Thyroid gland (tissue), 4 donors: ENCODE results near the gene AGPAT2.

Experiments
- CTCF ChIP-seq, 6 experiments: fragments of 200-600 bp in 3 of 6; fragments of 450-650 bp in 3 of 6; sonication (generic) in 3 of 6; IDR thresholded peaks; one replicate each; pipeline ENCODE4 v1.5.1; 2016 to 2019; ENCODE audit warnings: antibody characterized with exemption in 6 of 6, mild to moderate bottlenecking in 2 of 6, inconsistent platforms in 1 of 6, moderate library complexity in 1 of 6
- POLR2A ChIP-seq, 2 donors: fragments of 450-650 bp; IDR thresholded peaks; one replicate each; pipeline ENCODE4 v1.6.1; 2017; ENCODE audit warnings: antibody characterized with exemption in 2 of 2, mild to moderate bottlenecking in 2 of 2, moderate library complexity in 1 of 2

DNA sequence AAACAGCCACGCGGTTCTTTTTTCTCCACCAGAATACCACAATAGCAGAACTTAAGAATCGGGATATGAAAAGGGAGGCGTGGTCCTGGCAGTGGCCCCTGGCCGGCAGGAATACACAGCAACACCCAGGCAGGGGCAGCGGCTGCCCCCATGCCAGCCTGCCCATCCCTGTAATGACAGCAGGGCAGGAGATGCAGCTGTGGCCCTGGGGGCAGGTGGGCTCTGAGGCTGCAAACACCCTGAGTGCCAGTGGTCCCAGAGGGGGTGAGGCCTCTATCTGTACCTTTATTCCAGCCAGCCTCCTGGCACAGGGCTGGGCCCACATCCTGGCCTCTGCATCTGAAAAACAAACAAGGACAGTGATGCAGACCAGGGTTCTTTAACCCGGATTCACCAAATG, 37.5 kb upstream of the AGPAT2 start:
- no peak for TF ChIP-seq CTCF (IDR thresholded peaks at IDR 0.05)
- TF ChIP-seq POLR2A (IDR thresholded peaks at IDR 0.05): no peak
